NCI-H1930 (cell line): Measurements from ENCODE around the gene RAD51B.

Experiments used
- DNase-seq, 2 experiments: peaks; one replicate each; lab custom pipeline; 2025; lab: John Stamatoyannopoulos, UW

RAD51B gene

GRCh38 chr14:68702578-68702977 is 883.0 kb downstream of the RAD51B start:
- no peak for DNase-seq

- DNase-seq, result no peak
Observed at GRCh38 chr14:68703093-68703492, 883.5 kb downstream of the RAD51B start.

- no peak for DNase-seq
Observed at GRCh38 chr14:68704736-68705720, 885.4 kb downstream of the RAD51B start.

DNA sequence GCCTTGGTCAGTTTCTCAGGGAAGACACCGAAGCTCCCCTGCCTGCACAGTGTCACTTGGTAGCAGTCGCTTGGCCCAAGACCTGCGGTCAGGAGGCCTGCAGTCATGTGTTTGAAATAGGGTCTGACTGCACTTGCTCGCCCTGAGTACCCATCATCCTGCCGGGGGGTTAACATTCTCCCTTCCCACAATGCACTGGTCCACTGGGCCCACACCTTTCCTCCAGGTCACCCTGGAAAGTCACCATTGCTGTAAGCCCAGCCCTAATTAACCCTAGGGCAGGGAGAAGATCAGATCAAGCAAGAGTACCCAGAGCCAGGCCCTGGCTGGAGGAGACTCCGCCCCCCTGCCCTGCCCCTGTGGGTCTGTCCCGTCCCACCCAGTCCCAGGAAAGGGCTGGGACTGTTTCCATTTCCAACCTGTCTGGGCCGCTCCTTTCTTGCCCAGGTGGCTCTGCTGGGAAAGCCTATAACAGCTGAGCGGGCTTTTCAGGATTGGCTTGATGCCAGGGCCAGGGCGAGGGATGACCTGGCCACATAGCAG is 886.2 kb downstream of the RAD51B start:
- no peak for DNase-seq

DNA sequence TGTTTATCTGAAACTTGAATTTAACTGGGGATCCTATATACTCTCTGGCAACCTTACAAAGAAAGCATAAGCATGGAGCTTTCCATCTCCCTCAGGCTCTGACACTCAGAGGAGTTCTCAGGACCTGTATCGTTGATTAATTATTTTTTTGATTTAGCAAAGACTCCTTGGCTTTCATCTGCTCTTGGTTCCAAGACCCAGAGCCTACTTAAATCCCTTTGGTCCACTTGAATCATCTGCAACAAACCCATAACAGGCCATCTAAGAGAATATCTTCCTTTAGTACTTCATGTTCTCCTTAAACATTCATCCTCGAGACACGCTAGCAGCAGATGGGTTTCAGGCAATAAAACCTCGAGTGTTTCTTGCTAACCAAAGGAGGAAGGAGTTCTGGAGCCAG is 887.9 kb downstream of the RAD51B start:
- DNase-seq, result no peak

- no peak for DNase-seq
Observed at GRCh38 chr14:68708343-68708742, 888.8 kb downstream of the RAD51B start.

- no peak for DNase-seq
Observed at GRCh38 chr14:68709007-68709406, 889.4 kb downstream of the RAD51B start.

- no peak for DNase-seq
Observed at GRCh38 chr14:68710776-68711175, 891.2 kb downstream of the RAD51B start.

DNA sequence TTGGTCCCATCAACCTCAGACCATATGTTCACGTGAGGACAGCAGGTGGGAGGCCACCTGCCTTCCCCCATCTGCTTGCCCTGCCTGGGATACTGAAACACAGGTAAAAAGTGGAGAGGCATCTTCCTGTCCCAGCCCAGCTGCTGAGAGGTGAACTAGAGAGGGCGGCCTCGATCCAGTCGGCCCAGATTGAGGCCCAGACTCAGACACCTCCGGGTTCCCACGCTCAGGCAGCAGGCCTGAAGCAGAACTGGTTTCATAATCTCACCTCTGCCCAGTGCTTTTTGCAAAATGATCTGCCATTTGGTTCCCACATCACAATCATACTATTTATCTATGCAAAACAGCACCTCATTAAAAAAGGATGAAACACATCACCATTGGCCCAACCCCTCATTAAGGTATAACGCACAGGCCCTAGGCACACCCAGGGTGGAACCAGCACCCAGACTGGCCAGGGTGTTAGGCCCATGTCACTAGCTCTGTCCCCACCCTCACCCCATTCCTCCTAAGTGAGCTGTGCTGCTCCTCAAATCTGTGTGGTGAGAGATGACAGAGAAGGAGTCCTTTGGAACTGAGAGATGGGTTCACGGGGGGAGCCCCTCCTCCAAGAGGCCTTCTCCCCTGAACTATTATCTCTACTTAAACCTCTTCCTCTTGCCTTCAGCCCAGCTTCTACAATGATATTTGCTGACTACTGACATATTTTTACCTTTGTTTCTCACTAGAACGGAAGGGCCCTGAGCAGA is 892.2 kb downstream of the RAD51B start:
- no peak for DNase-seq

GRCh38 chr14:68712703-68713370 is 893.3 kb downstream of the RAD51B start:
- no peak for DNase-seq

DNA sequence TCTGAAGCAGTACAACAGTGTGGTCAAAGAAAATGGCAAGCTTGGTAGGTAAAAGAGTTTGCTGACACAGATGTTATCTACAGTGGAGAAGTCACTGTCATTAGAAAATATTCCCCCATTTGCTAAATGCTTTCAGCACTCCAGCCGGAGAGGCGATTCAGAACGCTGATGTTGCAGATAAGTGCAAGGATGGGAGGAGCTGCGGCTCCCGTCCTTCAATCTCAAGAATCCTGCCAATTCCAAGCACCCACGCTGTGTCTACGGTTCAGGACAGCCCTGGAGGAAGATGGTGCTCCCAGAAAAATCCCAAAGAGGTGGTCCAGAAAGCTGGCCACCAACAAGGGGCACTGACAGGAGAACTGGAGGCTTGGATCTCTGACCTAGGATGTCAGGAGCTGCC is 894.2 kb downstream of the RAD51B start:
- DNase-seq, result no peak

DNA sequence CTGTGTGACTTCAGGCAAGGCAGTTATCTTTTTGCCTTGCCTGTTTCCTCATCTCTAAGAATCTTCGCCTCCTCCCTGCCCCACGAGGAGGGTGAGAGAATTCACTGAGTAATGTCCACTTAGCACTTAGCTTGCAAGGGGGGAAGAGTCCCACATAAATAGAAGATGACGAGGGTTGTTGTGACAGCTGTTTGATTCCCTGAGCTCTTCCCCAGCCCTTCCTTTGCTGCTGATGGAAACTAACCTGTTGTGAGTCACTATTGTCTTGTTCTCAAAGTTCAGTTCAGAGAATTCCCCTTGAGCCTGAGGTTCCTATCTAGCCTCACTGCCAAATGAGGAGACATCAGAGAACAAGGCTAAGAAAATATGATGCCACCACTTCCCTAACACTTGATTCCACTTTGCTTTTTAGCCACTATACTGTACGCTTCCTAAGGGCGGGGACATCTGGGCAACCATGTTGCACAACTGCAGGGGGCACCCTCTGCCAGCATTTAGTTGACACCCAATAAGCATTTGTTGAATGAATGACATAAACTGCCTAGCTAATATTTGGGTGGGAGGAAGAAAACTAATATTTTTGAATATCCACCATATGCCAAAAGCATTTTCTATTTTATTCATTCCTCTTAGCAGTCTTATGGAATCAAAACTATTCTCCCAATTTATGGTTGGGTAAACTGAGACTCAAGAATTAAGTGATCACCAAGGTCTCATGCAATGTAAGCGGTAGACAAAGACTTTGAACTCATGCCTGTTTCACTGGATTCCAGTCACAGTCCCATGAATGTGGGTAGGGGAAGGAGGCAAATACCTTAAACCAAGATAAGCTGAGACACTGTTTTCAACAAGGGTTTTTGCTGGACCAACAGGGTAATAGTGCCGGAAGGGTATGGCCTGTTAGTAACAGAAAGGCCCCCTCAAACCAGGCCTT is 895.7 kb downstream of the RAD51B start:
- no peak for DNase-seq

DNA sequence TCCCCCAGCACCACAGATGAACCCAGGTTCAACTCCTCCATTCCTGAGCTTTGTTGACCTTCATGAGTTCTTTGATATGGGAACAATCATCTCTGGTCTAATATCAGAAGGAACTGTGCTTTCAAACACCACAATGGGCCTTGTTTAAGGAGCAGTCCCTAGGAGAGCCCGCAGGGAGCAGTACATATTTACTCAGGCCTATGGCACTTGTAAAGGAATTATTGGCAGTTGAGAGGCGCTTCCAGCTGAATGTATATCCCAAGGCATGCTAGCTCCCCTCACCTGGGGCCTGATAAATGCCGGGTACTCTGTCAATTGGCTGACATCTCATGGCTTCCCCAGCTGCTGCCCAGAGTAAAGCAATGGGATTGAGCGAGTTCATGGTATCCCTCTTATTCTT is 897.1 kb downstream of the RAD51B start:
- no peak for DNase-seq

DNA sequence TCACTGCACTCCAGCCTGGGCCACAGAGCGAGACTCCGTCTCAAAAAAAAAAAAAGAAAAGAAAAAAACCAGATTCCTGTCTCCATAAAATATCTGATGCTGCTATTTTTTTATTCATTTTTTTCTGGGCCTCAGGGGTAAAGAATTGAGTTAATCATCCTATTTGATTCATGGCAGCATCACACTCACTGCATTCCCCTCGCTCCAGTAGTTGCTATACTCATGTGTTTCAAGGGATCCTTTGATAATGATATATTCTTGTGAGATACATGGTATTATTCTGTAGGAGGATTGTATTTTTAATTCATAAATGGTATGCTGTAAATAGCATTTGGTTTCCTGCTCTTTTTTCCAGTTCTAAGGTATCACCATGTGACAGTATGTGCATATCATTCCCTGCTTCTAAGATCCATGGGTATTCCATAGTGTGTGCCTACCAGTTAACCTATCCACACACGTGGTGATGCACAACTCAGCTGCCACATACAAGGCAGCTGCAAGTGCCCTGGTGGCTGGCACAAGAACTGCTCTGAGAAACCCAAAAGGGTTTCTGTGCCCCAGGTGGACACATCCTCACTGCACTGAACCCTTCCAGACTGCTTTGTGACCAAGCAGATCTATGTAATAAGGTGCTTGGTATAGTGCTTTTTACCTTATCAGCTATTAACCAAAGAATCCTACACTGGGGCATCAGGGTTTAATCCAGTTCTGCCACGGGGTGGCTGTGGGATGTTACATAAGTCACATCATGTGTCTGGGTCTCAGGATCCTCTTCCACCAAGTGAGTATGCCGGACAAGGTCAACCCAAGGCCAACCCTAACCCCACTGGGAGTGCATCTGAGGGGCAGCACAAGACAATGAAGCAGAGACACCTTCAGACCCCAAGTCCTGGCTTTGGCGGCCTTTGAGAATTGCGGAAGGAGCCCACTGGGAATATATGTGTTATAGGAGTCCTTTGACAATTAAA is 898.7 kb downstream of the RAD51B start:
- no peak for DNase-seq

DNA sequence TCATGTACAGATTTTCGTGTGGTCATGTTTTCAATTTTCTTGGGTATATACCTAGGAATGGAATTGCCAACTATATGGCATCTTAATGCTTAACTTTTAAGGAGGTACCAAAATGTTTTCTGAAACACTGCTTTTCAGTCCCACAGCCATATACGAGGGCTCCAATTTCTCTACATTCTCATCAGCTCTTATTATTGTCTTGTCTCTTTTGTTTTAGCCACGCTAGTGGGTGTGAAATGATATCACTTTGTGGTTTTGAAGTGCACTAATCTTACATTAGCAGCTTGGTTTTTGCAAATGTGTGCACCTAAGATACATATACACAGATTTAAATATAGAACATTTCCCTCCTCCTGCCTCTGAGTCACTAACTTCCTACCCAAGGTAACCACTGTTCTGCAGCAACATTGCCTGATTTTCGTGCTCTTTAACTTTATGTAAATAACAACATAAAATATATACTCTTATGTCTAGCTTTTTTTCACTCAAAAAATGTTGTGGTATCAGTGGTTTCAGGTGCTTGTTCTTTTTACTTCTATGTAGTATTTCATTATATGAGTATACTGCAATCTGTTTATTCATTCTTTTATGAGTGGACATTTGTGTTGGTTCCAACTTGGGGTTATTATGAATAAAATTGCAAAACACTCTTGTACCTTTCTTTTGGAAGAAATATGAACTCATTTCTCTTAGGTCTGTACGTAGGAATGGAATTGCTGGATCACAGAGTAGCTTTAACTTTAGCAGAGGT is 900.2 kb downstream of the RAD51B start:
- DNase-seq, result no peak

- no peak for DNase-seq
Observed at GRCh38 chr14:68722186-68722585, 902.6 kb downstream of the RAD51B start.

DNA sequence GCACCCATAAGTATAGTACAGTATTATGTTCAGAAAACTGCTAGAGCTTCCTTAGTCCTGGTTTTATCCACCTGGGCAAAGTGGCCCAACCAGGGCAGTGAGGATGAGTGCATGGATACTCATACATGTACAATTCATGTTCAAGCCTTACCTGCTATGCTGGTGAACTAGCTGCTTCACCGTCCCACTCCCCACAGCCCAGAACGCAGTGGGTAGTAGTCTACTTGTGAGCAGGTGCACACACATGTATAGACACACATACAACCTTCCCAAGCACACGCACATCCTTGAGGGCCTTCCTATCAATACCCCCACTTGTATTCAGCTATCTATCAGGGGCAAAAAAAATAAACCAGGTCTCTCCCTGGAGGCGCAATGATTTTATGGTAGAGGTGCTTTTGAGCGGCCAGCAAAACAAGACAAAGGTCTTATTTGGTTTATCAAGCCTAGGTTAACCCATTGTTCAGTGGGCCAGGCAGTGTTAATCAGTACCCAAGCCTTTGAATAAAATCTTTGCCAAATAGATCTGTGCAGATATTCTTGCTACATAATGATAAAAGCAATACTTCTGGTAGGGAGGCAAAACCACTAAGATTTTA is 903.5 kb downstream of the RAD51B start:
- no peak for DNase-seq

- DNase-seq, result no peak
Observed at GRCh38 chr14:68723808-68724268, 904.3 kb downstream of the RAD51B start.

DNA sequence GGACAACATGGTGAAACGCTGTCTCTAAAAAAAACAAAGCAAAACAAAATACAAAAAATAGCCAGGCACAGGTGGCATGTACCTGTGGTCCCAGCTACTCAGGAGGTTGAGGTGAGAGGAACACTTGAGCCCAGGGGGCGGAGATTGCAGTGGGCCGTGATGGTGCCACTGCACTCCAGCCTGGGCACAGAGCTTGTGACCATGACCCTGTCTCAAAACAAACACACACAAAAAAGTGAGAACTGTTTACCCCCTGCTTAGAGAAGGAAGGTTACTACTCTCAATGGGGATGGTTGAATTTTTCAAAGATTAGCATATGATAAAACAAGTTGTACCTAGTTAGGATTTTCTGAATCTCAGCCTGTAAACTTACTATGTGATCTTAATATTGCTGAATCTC is 905.3 kb downstream of the RAD51B start:
- no peak for DNase-seq
